B cell (primary cell): ENCODE data around the gene VWA3B. TPM values are rescaled to one million over a fixed set of nuclear protein-coding genes. Genes with fewer than 3 reads are reported as not detected.

ENCODE experiments used
- ATAC-seq: fragments of 200-7000 bp; cut with Tn5 transposase; one replicate; pipeline ENCODE4 v1.10.0; 2021; ENCODE audit warnings: low read depth, mild to moderate bottlenecking, moderate number of reproducible peaks, moderate library complexity
- CTCF ChIA-PET: fragments of 350-600 bp; sonication (Branson Sonifier 250); formaldehyde crosslinking; loops from one replicate; lab custom pipeline; 2021; ENCODE audit warnings: antibody characterized with exemption, inconsistent platforms; lab: Charles Lee
- POLR2A ChIA-PET: fragments of 350-600 bp; sonication (Branson Sonifier 250); formaldehyde crosslinking; loops from one replicate; lab custom pipeline; 2021; ENCODE audit warnings: antibody characterized with exemption; lab: Charles Lee
- DNase-seq: peaks from one replicate; pipeline ENCODE4 v3.0.0; 2013
- H2AFZ ChIP-seq: 2 replicates; pipeline ENCODE4 v1.6.1; 2012; ENCODE audit warnings: mild to moderate bottlenecking, low read depth, low read length; ENCODE audit not compliant: insufficient read depth, poor library complexity, severe bottlenecking
- H3K27ac ChIP-seq, 2 donors: 1 replicate in 1 of 2; 2 replicates in 1 of 2; pipeline ENCODE4 v1.5.1; 2012 to 2013; ENCODE audit warnings: low read length in 2 of 2, mild to moderate bottlenecking in 2 of 2, moderate library complexity in 1 of 2
- H3K27me3 ChIP-seq, 4 experiments: fragments of 200-600 bp in 1 of 4; sonication (generic) in 1 of 4; replicated peaks in 1 of 4; 1 replicate in 2 of 4; 2 replicates in 2 of 4; pipeline versions ENCODE4 v1.6.1 to v1.7.0; 2013 to 2016; ENCODE audit warnings: low read length in 3 of 4, mild to moderate bottlenecking in 2 of 4, mixed read lengths in 1 of 4, moderate library complexity in 1 of 4; ENCODE audit not compliant: insufficient read depth in 4 of 4, control insufficient read depth in 3 of 4; ENCODE audit errors: control extremely low read depth in 1 of 4
- H3K36me3 ChIP-seq, 2 experiments: replicated peaks in 1 of 2; 1 replicate in 1 of 2; 2 replicates in 1 of 2; pipeline versions ENCODE4 v1.6.1 to v1.7.1; 2013; ENCODE audit warnings: low read length in 1 of 2; ENCODE audit not compliant: insufficient read depth in 2 of 2, control insufficient read depth in 1 of 2; ENCODE audit errors: control extremely low read depth in 1 of 2, extremely low read depth in 1 of 2
- H3K4me1 ChIP-seq, 2 donors: fragments of 200-600 bp in 1 of 2; sonication (generic) in 1 of 2; 1 replicate in 1 of 2; 2 replicates in 1 of 2; pipeline versions ENCODE4 v1.5.1 to v1.6.1; 2013 to 2017; ENCODE audit warnings: low read length in 2 of 2; ENCODE audit not compliant: control insufficient read depth in 2 of 2, insufficient read depth in 2 of 2
- H3K4me2 ChIP-seq: replicated peaks from 2 replicates; pipeline ENCODE3; 2012; ENCODE audit warnings: mild to moderate bottlenecking, low read depth, low read length; ENCODE audit not compliant: poor library complexity, severe bottlenecking
- H3K4me3 ChIP-seq, 5 experiments: fragments of 200-600 bp in 1 of 5; sonication (generic) in 1 of 5; 1 replicate in 3 of 5; 2 replicates in 2 of 5; pipeline versions ENCODE4 v1.5.1 to v1.7.0; 2011 to 2016; ENCODE audit warnings: low read length in 4 of 5, mild to moderate bottlenecking in 4 of 5, low read depth in 2 of 5, control low read depth in 1 of 5, moderate library complexity in 1 of 5; ENCODE audit not compliant: insufficient read depth in 1 of 5; ENCODE audit errors: control extremely low read depth in 1 of 5, extremely low read depth in 1 of 5
- H3K79me2 ChIP-seq: fragments of 200-600 bp; sonication (generic); one replicate; pipeline ENCODE4 v1.6.0; 2016; ENCODE audit warnings: low read length; ENCODE audit not compliant: control insufficient read depth, insufficient read depth
- H3K9ac ChIP-seq: fragments of 200-600 bp; sonication (generic); 2 replicates; pipeline ENCODE4 v1.6.1; 2017; ENCODE audit warnings: mild to moderate bottlenecking, low read length, moderate library complexity
- H3K9me3 ChIP-seq, 3 donors: one replicate each; pipeline versions ENCODE4 v1.6.1 to v1.7.1; 2013; ENCODE audit warnings: low read length in 2 of 3; ENCODE audit not compliant: control insufficient read depth in 2 of 3, insufficient read depth in 1 of 3; ENCODE audit errors: control extremely low read depth in 1 of 3
- H4K20me1 ChIP-seq: 2 replicates; pipeline ENCODE4 v1.6.0; 2012; ENCODE audit warnings: mild to moderate bottlenecking, low read length; ENCODE audit not compliant: insufficient read depth, control insufficient read depth, poor library complexity, severe bottlenecking
- H3K27ac Mint-ChIP-seq: one replicate; pipeline ENCODE4 v1.8.0; 2021; ENCODE audit warnings: mixed read lengths
- H3K27me3 Mint-ChIP-seq: one replicate; pipeline ENCODE4 v1.8.0; 2021; ENCODE audit warnings: mixed read lengths
- H3K4me1 Mint-ChIP-seq: one replicate; pipeline ENCODE4 v1.8.0; 2021; ENCODE audit warnings: mixed read lengths
- H3K4me3 Mint-ChIP-seq: one replicate; pipeline ENCODE4 v1.8.0; 2021; ENCODE audit warnings: mixed read lengths
- H3K9me3 Mint-ChIP-seq: one replicate; pipeline ENCODE4 v1.8.0; 2022; ENCODE audit warnings: mixed read lengths; ENCODE audit not compliant: insufficient read depth
- EZH2 ChIP-seq: IDR thresholded peaks from 2 replicates; pipeline ENCODE4 v1.6.1; 2012; ENCODE audit warnings: borderline replicate concordance, low read depth, mild to moderate bottlenecking, moderate library complexity, low read length; ENCODE audit not compliant: insufficient read depth, poor library complexity, severe bottlenecking
- WGBS: methylation state at CpG from one replicate; pipeline ENCODE4 v1.1.5; 2013; ENCODE audit warnings: missing lambda C conversion rate; ENCODE audit not compliant: insufficient coverage; 5-methylcytosine and 5-hydroxymethylcytosine counted together
- intact Hi-C: fragments of 100-400 bp; cut with micrococcal nuclease; formaldehyde crosslinking; loops from one replicate; pipeline ENCODE4 v1.10.0; 2022
- polyA plus RNA-seq: library from polyadenylated mRNA; depleted of rRNA; stranded (reverse); fragments of >200 nt; gene quantifications from 2 replicates; pipeline ENCODE4 v1.2.3, GENCODE V29; 2012
- total RNA-seq, 2 donors: library from RNA; stranded (reverse); fragments of 120-200 nt in 1 of 2; gene quantifications; 1 replicate in 1 of 2; 2 replicates in 1 of 2; pipeline versions ENCODE4 v1.2.3 to v1.2.4, GENCODE V29; 2013 to 2022
- TF ChIP-seq, protein P1 (sequence below): fragments of 200-600 bp; IDR thresholded peaks from one replicate; pipeline ENCODE4 v1.8.0; 2022; ENCODE audit warnings: antibody characterized with exemption, mild to moderate bottlenecking

VWA3B gene
- total and polyA plus RNA-seq, 2 donors (not counting 1 experiment from before 2014, with no cell fraction given): not detected

DNA sequence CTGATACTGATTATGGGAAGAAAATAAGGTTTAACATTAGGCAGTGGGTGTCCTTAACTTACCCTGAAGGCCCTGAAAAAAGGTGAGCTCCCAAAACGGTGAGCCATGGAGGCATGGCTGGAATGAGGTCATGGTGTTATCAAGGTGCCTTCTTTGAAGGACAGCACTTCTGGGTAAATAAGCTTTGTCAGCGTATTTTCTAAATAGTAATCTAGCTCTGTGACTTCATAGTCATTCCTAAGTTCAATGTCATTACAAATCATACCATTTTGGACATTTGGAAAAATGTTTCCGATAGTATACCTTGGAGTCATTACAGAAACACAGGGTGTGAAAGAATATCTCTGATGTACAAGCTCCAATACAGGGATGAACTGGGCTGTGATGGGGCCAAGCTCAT, 224.1 kb downstream of the VWA3B start:
- H3K36me3 ChIP-seq: no peaks in the 10 kb centered on the region
- TF ChIP-seq, protein P1, sequence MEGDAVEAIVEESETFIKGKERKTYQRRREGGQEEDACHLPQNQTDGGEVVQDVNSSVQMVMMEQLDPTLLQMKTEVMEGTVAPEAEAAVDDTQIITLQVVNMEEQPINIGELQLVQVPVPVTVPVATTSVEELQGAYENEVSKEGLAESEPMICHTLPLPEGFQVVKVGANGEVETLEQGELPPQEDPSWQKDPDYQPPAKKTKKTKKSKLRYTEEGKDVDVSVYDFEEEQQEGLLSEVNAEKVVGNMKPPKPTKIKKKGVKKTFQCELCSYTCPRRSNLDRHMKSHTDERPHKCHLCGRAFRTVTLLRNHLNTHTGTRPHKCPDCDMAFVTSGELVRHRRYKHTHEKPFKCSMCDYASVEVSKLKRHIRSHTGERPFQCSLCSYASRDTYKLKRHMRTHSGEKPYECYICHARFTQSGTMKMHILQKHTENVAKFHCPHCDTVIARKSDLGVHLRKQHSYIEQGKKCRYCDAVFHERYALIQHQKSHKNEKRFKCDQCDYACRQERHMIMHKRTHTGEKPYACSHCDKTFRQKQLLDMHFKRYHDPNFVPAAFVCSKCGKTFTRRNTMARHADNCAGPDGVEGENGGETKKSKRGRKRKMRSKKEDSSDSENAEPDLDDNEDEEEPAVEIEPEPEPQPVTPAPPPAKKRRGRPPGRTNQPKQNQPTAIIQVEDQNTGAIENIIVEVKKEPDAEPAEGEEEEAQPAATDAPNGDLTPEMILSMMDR: no peak
- no peak for TF ChIP-seq EZH2
- WGBS: 100% methylated on average over 2 of the region's 3 CpGs
- intact Hi-C loops: no loop called here
- H3K9me3 ChIP-seq: no peaks in the 10 kb centered on the region
- H4K20me1 ChIP-seq: no peaks in the 10 kb centered on the region
- H3K79me2 ChIP-seq: no peaks in the 10 kb centered on the region
- CTCF ChIA-PET: no interaction called here
- H3K4me1 ChIP-seq: no peaks in the 10 kb centered on the region
- H3K4me2 ChIP-seq: no peak overlapping the region
- H2AFZ ChIP-seq: no peak overlapping the region
- peaks cover 0 to 6% (median 2%) of the 10 kb centered on the region in 4 experiments for H3K27me3 ChIP-seq
- H3K9ac ChIP-seq: no peak overlapping the region
- no peak overlapping the region for H3K27ac Mint-ChIP-seq
- peaks cover 53% of the 10 kb centered on the region for H3K27me3 Mint-ChIP-seq
- H3K4me3 Mint-ChIP-seq: no peak overlapping the region
- no peak overlapping the region for H3K27ac ChIP-seq
- no peaks in the 10 kb centered on the region for H3K4me1 Mint-ChIP-seq
- ATAC-seq: no peak
- H3K9me3 Mint-ChIP-seq: no peaks in the 10 kb centered on the region
- DNase-seq: no peak
- no peak overlapping the region for H3K4me3 ChIP-seq
- POLR2A ChIA-PET: no interaction called here

DNA sequence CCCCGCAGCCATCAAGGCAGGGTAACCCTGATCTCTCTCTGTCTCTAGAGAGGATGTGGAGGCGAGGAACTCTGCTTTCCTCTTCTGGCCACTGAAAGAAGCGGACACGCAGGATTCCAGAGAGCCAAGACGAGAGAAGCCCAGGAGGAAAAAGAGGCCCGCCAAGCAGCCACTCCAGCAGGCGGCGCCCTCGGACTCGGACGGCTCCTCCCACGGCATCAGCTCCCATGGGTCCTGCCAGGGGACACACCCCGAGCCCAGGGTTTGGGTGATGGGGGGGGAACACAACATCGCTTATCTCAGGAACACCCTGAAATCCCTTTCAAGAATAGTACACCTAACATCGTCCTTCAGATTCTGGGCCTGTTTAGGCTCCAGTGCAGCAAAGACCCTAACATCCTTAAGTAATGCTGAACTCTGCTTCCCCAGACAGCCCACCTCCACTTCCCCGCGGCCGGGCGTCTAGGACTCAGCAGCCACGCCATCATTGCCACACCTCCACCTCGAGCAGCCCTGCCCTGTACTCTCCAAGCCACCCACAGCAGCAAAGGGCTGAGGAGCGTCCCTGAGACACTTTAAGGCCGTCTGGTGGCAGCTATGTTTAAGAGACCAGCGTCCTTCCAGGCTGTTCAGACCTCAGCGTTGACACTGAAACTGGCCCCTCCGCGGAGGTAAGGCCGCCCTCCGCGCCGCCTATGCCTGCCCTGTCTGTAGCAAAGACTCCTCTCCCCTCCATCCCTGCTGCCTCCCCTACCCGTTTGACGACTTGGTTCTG, 225.0 kb downstream of the VWA3B start:
- Histone ChIP-seq H4K20me1 (no peaks in the 10 kb centered on the region), H2AFZ (no peak overlapping the region), H3K4me3 (no peak overlapping the region), H3K9ac (no peak overlapping the region), H3K79me2 (no peaks in the 10 kb centered on the region), H3K9me3 (no peaks in the 10 kb centered on the region), H3K27me3 (peaks cover 0 to 6% (median 2%) of the 10 kb centered on the region in 4 experiments), H3K36me3 (no peaks in the 10 kb centered on the region), H3K27ac (no peak overlapping the region), H3K4me1 (no peaks in the 10 kb centered on the region), H3K4me2 (no peak overlapping the region)
- no peak for DNase-seq
- Mint-ChIP-seq H3K27ac (no peak overlapping the region), H3K27me3 (peaks cover 49% of the 10 kb centered on the region), H3K4me3 (no peak overlapping the region), H3K4me1 (no peaks in the 10 kb centered on the region), H3K9me3 (no peaks in the 10 kb centered on the region)
- WGBS: 87% methylated on average over 23 of the region's 33 CpGs
- TF ChIP-seq, protein P1: no peak
- no peak for TF ChIP-seq EZH2
- ChIA-PET CTCF (no interaction called here), POLR2A (no interaction called here)
- intact Hi-C loops: no loop called here
- no peak for ATAC-seq
